HepG2 (cell line): ENCODE results near the gene LRBA. TPM values are rescaled to one million over a fixed set of nuclear protein-coding genes. Genes with fewer than 3 reads are reported as not detected.

Source experiments
- ATAC-seq: fragments of 200-7000 bp; cut with Tn5 transposase; 3 replicates; pipeline ENCODE4 v1.9.1; 2020; ENCODE audit warnings: mild to moderate bottlenecking, moderate library complexity
- BruUV-seq: library from RNA; stranded (reverse); fragments of 400-500 nt; replicated peaks from 2 replicates; lab custom pipeline; 2021; lab: Mats Ljungman, UMichigan
- CTCF ChIA-PET: fragments of 300-600 bp; formaldehyde crosslinking; extraction: SDS; loops from one replicate; lab custom pipeline; 2021; ENCODE audit warnings: low total read pairs, inconsistent platforms, low intra/inter-chr PET ratio; lab: Yijun Ruan, JAX
- POLR2A ChIA-PET: fragments of 350-600 bp; sonication (Branson Sonifier 250); formaldehyde crosslinking; loops from one replicate; lab custom pipeline; 2020; ENCODE audit warnings: antibody characterized with exemption, inconsistent platforms; lab: Yijun Ruan, JAX
- DNase-seq: peaks from one replicate; pipeline ENCODE4 v3.0.0-alpha.2; 2015; ENCODE audit warnings: low spot score
- FAIRE-seq: peaks from 3 replicates; lab custom pipeline; 2011; peaks lifted over from hg19 to GRCh38; lab: Jason Lieb, UNC
- H2AFZ ChIP-seq: one replicate; pipeline ENCODE4 v1.6.1; 2011; ENCODE audit warnings: low read length, inconsistent platforms
- H3K27ac ChIP-seq: fragments of 300-600 bp; 3 replicates; pipeline ENCODE4 v1.8.0; 2011; ENCODE audit warnings: mixed run types, mild to moderate bottlenecking, mixed read lengths, low read length, inconsistent platforms; ENCODE audit not compliant: insufficient read depth; ENCODE audit errors: extremely low read length
- H3K27me3 ChIP-seq, 2 experiments: fragments of 200-600 bp in 1 of 2; 2 replicates in 1 of 2; 3 replicates in 1 of 2; pipeline versions ENCODE4 v1.6.0 to v1.8.0; 2011; ENCODE audit warnings: low read length in 2 of 2, mild to moderate bottlenecking in 2 of 2, moderate library complexity in 2 of 2, inconsistent platforms in 1 of 2; ENCODE audit not compliant: insufficient read depth in 2 of 2, control insufficient read depth in 1 of 2
- H3K36me3 ChIP-seq, 2 experiments: fragments of 200-600 bp in 1 of 2; replicated peaks in 1 of 2; 2 replicates in 1 of 2; 3 replicates in 1 of 2; pipeline versions ENCODE4 v1.5.1 to v1.8.0; 2011; ENCODE audit warnings: low read length in 2 of 2, inconsistent platforms in 1 of 2; ENCODE audit not compliant: insufficient read depth in 2 of 2, control insufficient read depth in 1 of 2
- H3K4me1 ChIP-seq: 2 replicates; pipeline ENCODE4 v1.5.1; 2012; ENCODE audit warnings: low read length, inconsistent platforms; ENCODE audit not compliant: insufficient read depth
- H3K4me2 ChIP-seq: 2 replicates; pipeline ENCODE4 v1.6.0; 2011; ENCODE audit warnings: low read depth, low read length, inconsistent platforms
- H3K4me3 ChIP-seq, 3 experiments: fragments of 200-600 bp in 1 of 3; sonication (generic), shearing (Covaris generic) in 1 of 3; replicated peaks in 1 of 3; 2 replicates each; pipeline ENCODE4 v1.5.1; 2011 to 2016; ENCODE audit warnings: low read length in 3 of 3, inconsistent platforms in 2 of 3, low read depth in 2 of 3, mild to moderate bottlenecking in 2 of 3, control low read depth in 1 of 3, mixed read lengths in 1 of 3; ENCODE audit not compliant: insufficient read depth in 1 of 3
- H3K79me2 ChIP-seq: one replicate; pipeline ENCODE4 v1.6.1; 2011; ENCODE audit warnings: low read length, inconsistent platforms; ENCODE audit not compliant: insufficient read depth
- H3K9ac ChIP-seq: 2 replicates; pipeline ENCODE4 v1.6.0; 2011; ENCODE audit warnings: mild to moderate bottlenecking, low read depth, low read length, inconsistent platforms; ENCODE audit not compliant: insufficient read depth
- H3K9me3 ChIP-seq: 2 replicates; pipeline ENCODE4 v1.5.1; 2012; ENCODE audit warnings: mild to moderate bottlenecking, low read length
- H4K20me1 ChIP-seq: 2 replicates; pipeline ENCODE4 v1.6.0; 2011; ENCODE audit warnings: inconsistent platforms, mild to moderate bottlenecking, low read length, moderate library complexity; ENCODE audit not compliant: insufficient read depth
- ETV6 ChIP-seq: sonication (generic); formaldehyde crosslinking; conservative IDR thresholded peaks from 2 replicates; pipeline ENCODE4 v1.4.0; 2020; ENCODE audit warnings: missing genetic modification reagents
- KLF12 ChIP-seq: sonication (generic); formaldehyde crosslinking; IDR thresholded peaks from 2 replicates; pipeline ENCODE4 v1.4.0; 2020; ENCODE audit warnings: missing genetic modification reagents, borderline replicate concordance
- KMT2B ChIP-seq: IDR thresholded peaks from 2 replicates; pipeline ENCODE4 v1.6.1; 2016; ENCODE audit warnings: missing genetic modification reagents, missing compliant biosample characterization
- MAF1 ChIP-seq: sonication (generic); formaldehyde crosslinking; IDR thresholded peaks from 2 replicates; pipeline ENCODE4 v1.5.0; 2020; ENCODE audit warnings: missing genetic modification reagents, borderline replicate concordance
- PTBP1 ChIP-seq: fragments of 200-400 bp; formaldehyde crosslinking; IDR thresholded peaks from 2 replicates; pipeline ENCODE4 v1.6.1; 2018; ENCODE audit warnings: low read length, low read depth; ENCODE audit not compliant: poor library complexity, severe bottlenecking
- SETDB1 ChIP-seq: sonication (generic); formaldehyde crosslinking; IDR thresholded peaks from 2 replicates; pipeline ENCODE4 v1.5.1; 2020; ENCODE audit warnings: missing genetic modification reagents, mild to moderate bottlenecking, borderline replicate concordance
- SKI ChIP-seq: fragments of 450-650 bp; IDR thresholded peaks from one replicate; pipeline ENCODE4 v1.6.1; 2018; ENCODE audit warnings: mild to moderate bottlenecking; ENCODE audit not compliant: partially characterized antibody
- THAP11 ChIP-seq: IDR thresholded peaks from 2 replicates; pipeline ENCODE4 v1.6.1; 2016; ENCODE audit warnings: missing biosample characterization, missing genetic modification reagents
- ZNF747 ChIP-seq: sonication (generic); formaldehyde crosslinking; IDR thresholded peaks from 2 replicates; pipeline ENCODE4 v1.8.1; 2023; ENCODE audit warnings: missing genetic modification reagents, mild to moderate bottlenecking, borderline replicate concordance
- ZNF777 ChIP-seq: sonication (generic); formaldehyde crosslinking; IDR thresholded peaks from 2 replicates; pipeline ENCODE4 v1.4.0; 2020; ENCODE audit warnings: missing genetic modification reagents
- ZSCAN29 ChIP-seq: sonication (generic); formaldehyde crosslinking; conservative IDR thresholded peaks from 2 replicates; pipeline ENCODE4 v1.4.0; 2020; ENCODE audit warnings: mild to moderate bottlenecking, missing genetic modification reagents
- WGBS: methylation state at CpG from one replicate; pipeline ENCODE4 v1.1.6; 2017; ENCODE audit warnings: low lambda C conversion rate; 5-methylcytosine and 5-hydroxymethylcytosine counted together
- in situ Hi-C: cut with HindIII; loops from 2 replicates; pipeline ENCODE4 v1.10.0; 2017; ENCODE audit warnings: low pct_unique_long_range_greater_than_20kb; ENCODE audit not compliant: extremely low pct_ligation_motif_present
- intact Hi-C: fragments of 100-400 bp; cut with micrococcal nuclease; formaldehyde crosslinking; loops from one replicate; pipeline ENCODE4 v1.10.0; 2022; ENCODE audit not compliant: unreplicated experiment
- polyA plus RNA-seq, 8 experiments: library from polyadenylated mRNA; depleted of rRNA in 3 of 8; stranded (reverse) in 7 of 8; unstranded in 1 of 8; fragments of >200 nt; fragmentation: Illumina TruSeq in 4 of 8; extraction: Trizol in 4 of 8; gene quantifications; 2 replicates each; pipeline versions ENCODE4 v1.2.1 to v1.2.3, GENCODE V29; 2011 to 2016; ENCODE audit warnings: low read depth in 4 of 8, missing spikeins in 1 of 8, mixed read lengths in 1 of 8; ENCODE audit not compliant: insufficient read depth in 1 of 8
- total RNA-seq, 5 experiments: library from RNA; depleted of rRNA; stranded (reverse); fragments of >200 nt; fragmentation: Illumina TruSeq; extraction: Trizol; gene quantifications; 2 replicates each; pipeline ENCODE4 v1.2.3, GENCODE V29; 2016; ENCODE audit warnings: low read depth in 1 of 5
- TF ChIP-seq, protein P1 (sequence below): sonication (generic); formaldehyde crosslinking; IDR thresholded peaks from 2 replicates; pipeline ENCODE4 v1.8.0; 2022; ENCODE audit warnings: missing genetic modification reagents, mild to moderate bottlenecking, borderline replicate concordance
- TF ChIP-seq, protein P2 (sequence below): sonication (generic); formaldehyde crosslinking; IDR thresholded peaks from 2 replicates; pipeline ENCODE4 v1.5.1; 2020; ENCODE audit warnings: mild to moderate bottlenecking, missing genetic modification reagents, moderate library complexity

The LRBA gene
- total and polyA plus RNA-seq, 2 of the 13 experiments (the other 11 are each of a cell fraction or from before 2014, with no cell fraction given): 21.0 to 37.2 TPM

DNA sequence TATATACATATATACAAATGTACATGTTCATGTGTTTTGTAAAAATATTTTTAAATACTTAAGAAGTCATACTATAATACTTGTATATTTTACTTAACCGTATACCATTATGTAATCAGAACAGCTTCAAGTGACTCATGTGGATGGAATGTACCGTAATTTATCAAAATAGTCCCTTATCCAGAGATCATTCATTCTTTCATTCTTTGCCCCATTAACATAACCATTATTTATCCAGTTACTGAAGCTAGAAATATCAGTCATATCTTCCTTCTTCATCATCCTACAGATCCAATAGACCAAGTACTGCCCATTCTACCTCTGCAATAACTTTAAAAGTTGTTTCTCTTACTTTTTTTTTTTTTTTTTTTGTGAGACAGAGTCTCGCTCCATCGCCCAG, 268.9 kb downstream of the LRBA start:
- intact Hi-C loops: loop anchor here (1.0 kb wide), 1 partner anchor 45 kb away; no protein-coding TSS in a partner anchor

DNA sequence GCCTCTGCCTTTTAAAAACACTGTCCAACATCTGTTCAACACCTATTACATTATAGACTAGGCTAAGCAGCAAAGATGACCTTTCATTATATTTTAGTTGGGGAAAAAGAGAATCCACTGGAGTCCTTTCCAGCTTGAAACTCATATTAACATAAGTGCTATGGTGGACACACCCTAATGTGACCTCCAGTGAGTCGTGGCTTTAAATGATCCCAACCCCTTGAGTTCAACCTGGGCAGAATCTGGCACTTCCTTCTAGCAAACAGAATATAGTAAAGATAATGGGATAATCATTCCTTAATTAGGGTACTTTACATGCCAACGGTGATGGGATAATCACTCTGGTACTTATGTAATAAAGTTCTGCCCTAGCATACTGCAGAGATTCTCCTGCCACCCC, 270.5 kb downstream of the LRBA start:
- no TSS peak for BruUV-seq
- Histone ChIP-seq H3K4me2 (no peak overlapping the region), H3K9me3 (no peaks in the 10 kb centered on the region), H3K36me3 (no peaks in the 10 kb centered on the region), H3K27me3 (no peaks in the 10 kb centered on the region), H3K4me3 (no peak overlapping the region), H3K27ac (no peak overlapping the region), H3K4me1 (no peaks in the 10 kb centered on the region), H3K79me2 (no peaks in the 10 kb centered on the region), H2AFZ (no peak overlapping the region), H4K20me1 (no peaks in the 10 kb centered on the region), H3K9ac (no peak overlapping the region)
- no peak for DNase-seq
- FAIRE-seq: no peak
- ChIA-PET POLR2A (no interaction called here), CTCF (no interaction called here)
- no peak for ATAC-seq
- in situ Hi-C loops: no loop called here
- intact Hi-C loops: no loop called here
- WGBS: 81% methylated on average over 2 of the region's 2 CpGs
- TF ChIP-seq ZNF777 (CRISPR knock-in tag): no peak
- no peak for TF ChIP-seq ZSCAN29
- TF ChIP-seq, protein P1, sequence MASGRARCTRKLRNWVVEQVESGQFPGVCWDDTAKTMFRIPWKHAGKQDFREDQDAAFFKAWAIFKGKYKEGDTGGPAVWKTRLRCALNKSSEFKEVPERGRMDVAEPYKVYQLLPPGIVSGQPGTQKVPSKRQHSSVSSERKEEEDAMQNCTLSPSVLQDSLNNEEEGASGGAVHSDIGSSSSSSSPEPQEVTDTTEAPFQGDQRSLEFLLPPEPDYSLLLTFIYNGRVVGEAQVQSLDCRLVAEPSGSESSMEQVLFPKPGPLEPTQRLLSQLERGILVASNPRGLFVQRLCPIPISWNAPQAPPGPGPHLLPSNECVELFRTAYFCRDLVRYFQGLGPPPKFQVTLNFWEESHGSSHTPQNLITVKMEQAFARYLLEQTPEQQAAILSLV (CRISPR knock-in tag): no peak
- TF ChIP-seq PTBP1: no peak
- no peak for TF ChIP-seq KLF12 (CRISPR knock-in tag)
- TF ChIP-seq SKI: no peak
- no peak for TF ChIP-seq ETV6 (CRISPR knock-in tag)
- TF ChIP-seq MAF1: no peak
- TF ChIP-seq ZNF747 (CRISPR knock-in tag): no peak
- TF ChIP-seq SETDB1 (CRISPR knock-in tag): no peak
- TF ChIP-seq THAP11 (CRISPR knock-in tag): no peak
- no peak for TF ChIP-seq KMT2B (CRISPR knock-in tag)

More for the DNA sequence above, 268.9 kb downstream of the LRBA start:
- POLR2A ChIA-PET: no interaction called here
- Histone ChIP-seq H3K4me1 (no peaks in the 10 kb centered on the region), H2AFZ (no peak overlapping the region), H3K27me3 (no peaks in the 10 kb centered on the region), H3K9ac (no peak overlapping the region), H3K4me3 (no peak overlapping the region), H3K79me2 (no peaks in the 10 kb centered on the region), H3K9me3 (no peaks in the 10 kb centered on the region), H3K4me2 (no peak overlapping the region), H3K36me3 (no peaks in the 10 kb centered on the region), H4K20me1 (no peaks in the 10 kb centered on the region), H3K27ac (no peak overlapping the region)
- WGBS: 97% methylated on average over 4 of the region's 4 CpGs
- BruUV-seq: no TSS peak
- no peak for ATAC-seq
- no peak for FAIRE-seq
- TF ChIP-seq, protein P2, sequence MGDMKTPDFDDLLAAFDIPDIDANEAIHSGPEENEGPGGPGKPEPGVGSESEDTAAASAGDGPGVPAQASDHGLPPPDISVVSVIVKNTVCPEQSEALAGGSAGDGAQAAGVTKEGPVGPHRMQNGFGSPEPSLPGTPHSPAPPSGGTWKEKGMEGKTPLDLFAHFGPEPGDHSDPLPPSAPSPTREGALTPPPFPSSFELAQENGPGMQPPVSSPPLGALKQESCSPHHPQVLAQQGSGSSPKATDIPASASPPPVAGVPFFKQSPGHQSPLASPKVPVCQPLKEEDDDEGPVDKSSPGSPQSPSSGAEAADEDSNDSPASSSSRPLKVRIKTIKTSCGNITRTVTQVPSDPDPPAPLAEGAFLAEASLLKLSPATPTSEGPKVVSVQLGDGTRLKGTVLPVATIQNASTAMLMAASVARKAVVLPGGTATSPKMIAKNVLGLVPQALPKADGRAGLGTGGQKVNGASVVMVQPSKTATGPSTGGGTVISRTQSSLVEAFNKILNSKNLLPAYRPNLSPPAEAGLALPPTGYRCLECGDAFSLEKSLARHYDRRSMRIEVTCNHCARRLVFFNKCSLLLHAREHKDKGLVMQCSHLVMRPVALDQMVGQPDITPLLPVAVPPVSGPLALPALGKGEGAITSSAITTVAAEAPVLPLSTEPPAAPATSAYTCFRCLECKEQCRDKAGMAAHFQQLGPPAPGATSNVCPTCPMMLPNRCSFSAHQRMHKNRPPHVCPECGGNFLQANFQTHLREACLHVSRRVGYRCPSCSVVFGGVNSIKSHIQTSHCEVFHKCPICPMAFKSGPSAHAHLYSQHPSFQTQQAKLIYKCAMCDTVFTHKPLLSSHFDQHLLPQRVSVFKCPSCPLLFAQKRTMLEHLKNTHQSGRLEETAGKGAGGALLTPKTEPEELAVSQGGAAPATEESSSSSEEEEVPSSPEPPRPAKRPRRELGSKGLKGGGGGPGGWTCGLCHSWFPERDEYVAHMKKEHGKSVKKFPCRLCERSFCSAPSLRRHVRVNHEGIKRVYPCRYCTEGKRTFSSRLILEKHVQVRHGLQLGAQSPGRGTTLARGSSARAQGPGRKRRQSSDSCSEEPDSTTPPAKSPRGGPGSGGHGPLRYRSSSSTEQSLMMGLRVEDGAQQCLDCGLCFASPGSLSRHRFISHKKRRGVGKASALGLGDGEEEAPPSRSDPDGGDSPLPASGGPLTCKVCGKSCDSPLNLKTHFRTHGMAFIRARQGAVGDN (CRISPR knock-in tag): no peak
- CTCF ChIA-PET: no interaction called here
- in situ Hi-C loops: no loop called here
- no peak for DNase-seq
